Brain microvascular endothelial cell (primary cell): ENCODE data around the gene TNNT1.

Source experiments
- DNase-seq: peaks from one replicate; pipeline ENCODE4 v3.0.0-alpha.2; 2020
- H3K27ac ChIP-seq: fragments of 250-450 bp; sonication (Bioruptor Pico); 2 replicates; pipeline ENCODE4 v1.5.1; 2020; ENCODE audit warnings: mild to moderate bottlenecking, moderate library complexity
- H3K27me3 ChIP-seq: fragments of 250-450 bp; sonication (Bioruptor Pico); replicated peaks from 2 replicates; pipeline ENCODE4 v1.5.1; 2020; ENCODE audit warnings: mild to moderate bottlenecking
- H3K36me3 ChIP-seq: fragments of 250-450 bp; sonication (Bioruptor Pico); replicated peaks from 2 replicates; pipeline ENCODE4 v1.5.1; 2020; ENCODE audit warnings: mild to moderate bottlenecking
- H3K4me3 ChIP-seq: 2 replicates; pipeline ENCODE4 v1.5.1; 2011; ENCODE audit warnings: low read depth, mild to moderate bottlenecking, control low read depth, low read length, moderate library complexity
- in situ Hi-C: cut with HindIII; loops from 2 replicates; pipeline ENCODE4 v1.10.0; 2017; ENCODE audit warnings: low sequenced_read_pairs, low pct_ligation_motif_present
- TF ChIP-seq, protein P1 (sequence below): IDR thresholded peaks from 2 replicates; pipeline ENCODE4 v1.5.1; 2011; ENCODE audit warnings: low read depth, mild to moderate bottlenecking, moderate library complexity, low read length, control low read depth, inconsistent platforms; ENCODE audit errors: missing control alignments

The TNNT1 gene

DNA sequence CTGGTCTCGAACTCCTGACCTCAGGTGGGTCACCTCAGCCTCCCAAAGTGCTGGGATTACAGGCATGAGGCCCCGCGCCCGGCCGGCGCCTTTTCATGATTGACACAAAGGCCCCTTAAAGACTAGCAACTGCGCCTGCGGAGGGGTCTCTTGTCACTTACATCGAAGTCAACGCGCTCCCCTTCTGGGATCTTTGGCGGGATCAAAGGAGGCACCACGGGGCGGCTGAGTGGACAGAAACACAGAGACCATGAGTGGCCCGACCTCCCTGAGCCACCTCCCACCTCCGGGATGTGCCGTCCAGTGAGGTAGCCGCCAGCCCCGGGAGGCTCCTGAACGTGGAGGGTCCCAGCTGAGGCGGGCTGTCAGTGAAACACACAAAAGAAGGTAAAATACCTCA, 7.3 kb downstream of the TNNT1 start:
- no peaks in the 10 kb centered on the region for H3K36me3 ChIP-seq
- peaks cover 3% of the 10 kb centered on the region for H3K27me3 ChIP-seq
- in situ Hi-C loops, result no loop called here
- TF ChIP-seq, protein P1, sequence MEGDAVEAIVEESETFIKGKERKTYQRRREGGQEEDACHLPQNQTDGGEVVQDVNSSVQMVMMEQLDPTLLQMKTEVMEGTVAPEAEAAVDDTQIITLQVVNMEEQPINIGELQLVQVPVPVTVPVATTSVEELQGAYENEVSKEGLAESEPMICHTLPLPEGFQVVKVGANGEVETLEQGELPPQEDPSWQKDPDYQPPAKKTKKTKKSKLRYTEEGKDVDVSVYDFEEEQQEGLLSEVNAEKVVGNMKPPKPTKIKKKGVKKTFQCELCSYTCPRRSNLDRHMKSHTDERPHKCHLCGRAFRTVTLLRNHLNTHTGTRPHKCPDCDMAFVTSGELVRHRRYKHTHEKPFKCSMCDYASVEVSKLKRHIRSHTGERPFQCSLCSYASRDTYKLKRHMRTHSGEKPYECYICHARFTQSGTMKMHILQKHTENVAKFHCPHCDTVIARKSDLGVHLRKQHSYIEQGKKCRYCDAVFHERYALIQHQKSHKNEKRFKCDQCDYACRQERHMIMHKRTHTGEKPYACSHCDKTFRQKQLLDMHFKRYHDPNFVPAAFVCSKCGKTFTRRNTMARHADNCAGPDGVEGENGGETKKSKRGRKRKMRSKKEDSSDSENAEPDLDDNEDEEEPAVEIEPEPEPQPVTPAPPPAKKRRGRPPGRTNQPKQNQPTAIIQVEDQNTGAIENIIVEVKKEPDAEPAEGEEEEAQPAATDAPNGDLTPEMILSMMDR, result no peak
- no peak overlapping the region for H3K4me3 ChIP-seq
- DNase-seq, result no peak
- no peak overlapping the region for H3K27ac ChIP-seq

DNA sequence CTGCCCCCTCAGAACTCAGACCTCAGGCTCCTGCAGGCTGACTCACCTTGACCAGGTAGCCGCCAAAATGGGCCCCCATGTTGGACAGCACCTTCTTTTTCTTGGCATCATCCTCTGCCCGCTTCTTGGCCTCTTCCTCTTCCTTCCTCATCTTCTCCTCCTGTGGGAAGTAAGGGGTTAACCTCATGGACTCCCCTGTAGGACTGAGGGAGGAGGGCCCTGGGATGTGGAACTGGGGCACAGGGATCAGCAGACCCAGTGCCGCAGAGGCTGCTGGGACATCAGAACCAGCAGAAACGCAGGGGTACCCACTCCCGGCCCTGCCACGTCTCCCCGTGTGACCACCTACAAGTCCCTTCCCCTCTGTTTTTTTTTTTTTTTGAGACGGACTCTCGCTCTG, 11.1 kb downstream of the TNNT1 start:
- Histone ChIP-seq H3K36me3 (no peaks in the 10 kb centered on the region), H3K4me3 (no peak overlapping the region), H3K27ac (no peak overlapping the region), H3K27me3 (no peaks in the 10 kb centered on the region)
- TF ChIP-seq, protein P1, result no peak
- no peak for DNase-seq
- in situ Hi-C loops, result no loop called here

- in situ Hi-C loops, result no loop called here
- H3K4me3 ChIP-seq, result no peak overlapping the region
- no peak overlapping the region for H3K27ac ChIP-seq
- no peak for DNase-seq
- H3K27me3 ChIP-seq, result no peaks in the 10 kb centered on the region
- H3K36me3 ChIP-seq, result no peaks in the 10 kb centered on the region
- TF ChIP-seq, protein P1, result no peak
Observed at GRCh38 chr19:55136399-55137102, 12.5 kb downstream of the TNNT1 start.

GRCh38 chr19:55134736-55135135, 14.3 kb downstream of the TNNT1 start:
- no peaks in the 10 kb centered on the region for H3K36me3 ChIP-seq
- TF ChIP-seq, protein P1, result no peak
- in situ Hi-C loops, result no loop called here

DNA sequence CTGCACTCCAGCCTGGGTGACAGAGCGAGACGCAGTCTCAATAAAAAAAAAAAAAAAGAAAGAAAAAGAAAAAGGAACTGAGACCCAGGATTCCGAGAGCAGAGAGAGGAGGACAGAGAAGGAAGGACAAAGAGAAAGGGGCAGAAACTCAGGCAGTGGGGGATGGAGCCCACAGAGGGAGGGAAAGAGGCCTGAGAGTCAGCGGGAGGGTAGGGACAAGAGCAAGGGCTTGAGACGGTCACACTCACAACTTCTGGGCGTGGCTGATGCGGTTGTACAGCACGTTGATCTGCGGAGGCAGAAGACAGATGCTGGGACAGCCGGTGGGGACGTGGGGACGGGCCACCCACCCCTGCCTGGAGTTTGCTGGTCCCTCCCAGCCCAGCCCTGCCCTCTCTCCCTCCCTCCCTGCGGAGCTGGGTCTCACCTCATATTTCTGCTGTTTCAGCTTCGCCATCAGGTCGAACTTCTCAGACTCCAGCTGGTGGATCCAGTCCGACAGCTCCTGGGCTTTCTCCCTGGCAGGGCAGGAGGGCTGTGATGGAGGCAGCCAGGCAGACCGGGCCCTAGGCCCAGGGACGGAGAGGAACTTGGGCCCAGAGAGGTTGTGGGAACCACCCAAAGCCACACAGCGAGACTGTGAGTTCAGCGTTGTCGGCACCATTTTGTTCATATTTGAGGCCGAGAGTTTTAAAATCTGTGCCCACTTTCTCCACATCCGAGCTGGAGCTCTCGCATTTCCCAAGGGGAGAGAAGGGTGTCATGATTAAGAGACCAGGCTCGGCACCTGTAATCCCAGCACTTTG, 15.2 kb downstream of the TNNT1 start:
- H3K27ac ChIP-seq, result no peak overlapping the region
- H3K36me3 ChIP-seq, result no peaks in the 10 kb centered on the region
- TF ChIP-seq, protein P1, result no peak
- H3K27me3 ChIP-seq, result no peaks in the 10 kb centered on the region
- in situ Hi-C loops, result no loop called here
- no peak for DNase-seq
- no peak overlapping the region for H3K4me3 ChIP-seq

More at GRCh38 chr19:55134736-55135135, 14.3 kb downstream of the TNNT1 start:
- H3K27me3 ChIP-seq, result no peaks in the 10 kb centered on the region
- H3K27ac ChIP-seq, result no peak overlapping the region
- H3K4me3 ChIP-seq, result no peak overlapping the region
- no peak for DNase-seq
